ENCODE results near the gene GAB2.

DNA sequence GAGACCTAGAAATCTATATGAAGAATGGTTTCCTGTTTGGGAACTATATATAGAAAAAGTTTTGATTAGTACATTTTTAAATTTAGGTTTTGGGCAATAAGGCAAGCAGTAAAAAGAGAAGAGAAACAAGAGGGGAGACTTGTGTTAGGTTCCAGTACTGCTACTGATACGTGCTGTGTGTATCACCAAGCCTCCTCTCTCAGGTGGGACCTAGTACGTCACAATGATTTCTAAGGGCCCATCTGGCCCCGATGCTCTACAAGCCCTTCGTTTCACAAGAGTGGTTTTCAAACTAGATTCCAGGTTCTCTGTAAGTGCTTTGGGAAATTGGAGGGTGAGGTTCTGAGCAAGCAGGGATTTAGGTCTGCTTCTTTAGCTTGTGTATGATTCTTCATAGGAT is 189.7 kb downstream of the GAB2 start:
- TF ChIP-seq, protein P1, sequence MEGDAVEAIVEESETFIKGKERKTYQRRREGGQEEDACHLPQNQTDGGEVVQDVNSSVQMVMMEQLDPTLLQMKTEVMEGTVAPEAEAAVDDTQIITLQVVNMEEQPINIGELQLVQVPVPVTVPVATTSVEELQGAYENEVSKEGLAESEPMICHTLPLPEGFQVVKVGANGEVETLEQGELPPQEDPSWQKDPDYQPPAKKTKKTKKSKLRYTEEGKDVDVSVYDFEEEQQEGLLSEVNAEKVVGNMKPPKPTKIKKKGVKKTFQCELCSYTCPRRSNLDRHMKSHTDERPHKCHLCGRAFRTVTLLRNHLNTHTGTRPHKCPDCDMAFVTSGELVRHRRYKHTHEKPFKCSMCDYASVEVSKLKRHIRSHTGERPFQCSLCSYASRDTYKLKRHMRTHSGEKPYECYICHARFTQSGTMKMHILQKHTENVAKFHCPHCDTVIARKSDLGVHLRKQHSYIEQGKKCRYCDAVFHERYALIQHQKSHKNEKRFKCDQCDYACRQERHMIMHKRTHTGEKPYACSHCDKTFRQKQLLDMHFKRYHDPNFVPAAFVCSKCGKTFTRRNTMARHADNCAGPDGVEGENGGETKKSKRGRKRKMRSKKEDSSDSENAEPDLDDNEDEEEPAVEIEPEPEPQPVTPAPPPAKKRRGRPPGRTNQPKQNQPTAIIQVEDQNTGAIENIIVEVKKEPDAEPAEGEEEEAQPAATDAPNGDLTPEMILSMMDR (IDR thresholded peaks at IDR 0.05): no peak
- TF ChIP-seq POLR2A (IDR thresholded peaks at IDR 0.05): no peak
